IMR-90 (cell line): ENCODE data around the gene ARNT2. TPM values are rescaled to one million over a fixed set of nuclear protein-coding genes. Genes with fewer than 3 reads are reported as not detected.

Source experiments
- ATAC-seq: fragments of 200-7000 bp; cut with Tn5 transposase; 2 replicates; pipeline ENCODE4 v1.9.1; 2020; ENCODE audit warnings: low read depth, mild to moderate bottlenecking, moderate library complexity
- BruUV-seq: library from RNA; stranded (reverse); fragments of 400-500 nt; replicated peaks from 2 replicates; lab custom pipeline; 2021; lab: Mats Ljungman, UMichigan
- CTCF ChIA-PET: fragments of 300-600 bp; formaldehyde crosslinking; extraction: SDS; loops from one replicate; lab custom pipeline; 2021; ENCODE audit warnings: antibody characterized with exemption; lab: Yijun Ruan, JAX
- POLR2A ChIA-PET: fragments of 300-600 bp; sonication (Branson Sonifier 250); formaldehyde crosslinking; loops from one replicate; lab custom pipeline; 2022; ENCODE audit warnings: antibody characterized with exemption; ENCODE audit not compliant: unreplicated experiment; lab: Charles Lee
- DNase-seq: peaks from one replicate; pipeline ENCODE4 v3.0.0; 2013
- H2AFZ ChIP-seq: replicated peaks from 2 replicates; pipeline ENCODE3; 2013; ENCODE audit warnings: low read length, mild to moderate bottlenecking; ENCODE audit not compliant: poor library complexity
- H2AK5ac ChIP-seq: 2 replicates; pipeline ENCODE4 v1.6.1; 2013; ENCODE audit warnings: low read depth, low read length, inconsistent platforms
- H2AK9ac ChIP-seq: replicated peaks from 2 replicates; pipeline ENCODE3; 2013; ENCODE audit warnings: mild to moderate bottlenecking, low read depth, low read length, moderate library complexity; ENCODE audit not compliant: poor library complexity
- H2BK120ac ChIP-seq: 2 replicates; pipeline ENCODE4 v1.6.1; 2013; ENCODE audit warnings: low read depth, low read length, inconsistent platforms
- H2BK15ac ChIP-seq: 3 replicates; pipeline ENCODE4 v1.6.1; 2013; ENCODE audit warnings: low read depth, low read length, inconsistent platforms
- H2BK20ac ChIP-seq: 2 replicates; pipeline ENCODE4 v1.6.1; 2013; ENCODE audit warnings: low read depth, mild to moderate bottlenecking, inconsistent platforms, low read length, moderate library complexity
- H2BK5ac ChIP-seq: 2 replicates; pipeline ENCODE4 v1.6.1; 2013; ENCODE audit warnings: mild to moderate bottlenecking, low read depth, low read length, inconsistent platforms; ENCODE audit not compliant: poor library complexity, severe bottlenecking
- H3K14ac ChIP-seq: replicated peaks from 2 replicates; pipeline ENCODE4 v1.6.1; 2013; ENCODE audit warnings: low read depth, low read length, inconsistent platforms
- H3K18ac ChIP-seq: 2 replicates; pipeline ENCODE4 v1.6.1; 2013; ENCODE audit warnings: low read depth, low read length, control low read depth
- H3K23ac ChIP-seq: 2 replicates; pipeline ENCODE4 v1.6.1; 2013; ENCODE audit warnings: low read depth, low read length, inconsistent platforms
- H3K27ac ChIP-seq: 2 replicates; pipeline ENCODE4 v1.5.1; 2013; ENCODE audit warnings: mild to moderate bottlenecking, control low read depth, low read length; ENCODE audit not compliant: insufficient read depth
- H3K27me3 ChIP-seq: 2 replicates; pipeline ENCODE4 v1.6.1; 2013; ENCODE audit warnings: low read length; ENCODE audit not compliant: control insufficient read depth, insufficient read depth
- H3K36me3 ChIP-seq: 2 replicates; pipeline ENCODE4 v1.6.1; 2013; ENCODE audit warnings: low read length, mixed read lengths; ENCODE audit not compliant: control insufficient read depth, insufficient read depth
- H3K4ac ChIP-seq: 2 replicates; pipeline ENCODE4 v1.6.1; 2013; ENCODE audit warnings: low read depth, low read length, inconsistent platforms
- H3K4me1 ChIP-seq: 2 replicates; pipeline ENCODE4 v1.6.1; 2013; ENCODE audit warnings: low read length, mixed read lengths; ENCODE audit not compliant: control insufficient read depth, insufficient read depth
- H3K4me2 ChIP-seq: 2 replicates; pipeline ENCODE4 v1.6.1; 2013; ENCODE audit warnings: low read depth, mild to moderate bottlenecking, control low read depth, low read length, moderate library complexity
- H3K4me3 ChIP-seq: 2 replicates; pipeline ENCODE4 v1.5.1; 2013; ENCODE audit warnings: low read depth, mild to moderate bottlenecking, control low read depth, low read length, moderate library complexity; ENCODE audit not compliant: insufficient read depth
- H3K56ac ChIP-seq: 2 replicates; pipeline ENCODE4 v1.6.1; 2013; ENCODE audit warnings: low read length, inconsistent platforms; ENCODE audit not compliant: insufficient read depth; ENCODE audit errors: extremely low read depth
- H3K79me1 ChIP-seq, 2 experiments: 2 replicates each; pipeline ENCODE4 v1.6.1; 2013; ENCODE audit warnings: low read length in 2 of 2, inconsistent platforms in 1 of 2, low read depth in 1 of 2
- H3K9ac ChIP-seq: 2 replicates; pipeline ENCODE4 v1.6.1; 2013; ENCODE audit warnings: low read depth, low read length, control low read depth
- H3K9me1 ChIP-seq: 2 replicates; pipeline ENCODE4 v1.6.1; 2013; ENCODE audit warnings: low read length, inconsistent platforms; ENCODE audit not compliant: insufficient read depth
- H3K9me3 ChIP-seq: 2 replicates; pipeline ENCODE4 v1.6.1; 2013; ENCODE audit warnings: low read length; ENCODE audit not compliant: control insufficient read depth, insufficient read depth
- H4K20me1 ChIP-seq: 2 replicates; pipeline ENCODE4 v1.6.1; 2013; ENCODE audit warnings: low read length, inconsistent platforms; ENCODE audit not compliant: insufficient read depth
- H4K5ac ChIP-seq: 2 replicates; pipeline ENCODE4 v1.6.1; 2013; ENCODE audit warnings: mild to moderate bottlenecking, low read depth, low read length, control low read depth
- H4K8ac ChIP-seq, 2 experiments: 2 replicates each; pipeline ENCODE4 v1.6.1; 2013; ENCODE audit warnings: low read depth in 2 of 2, low read length in 2 of 2, control low read depth in 1 of 2, inconsistent platforms in 1 of 2
- H4K91ac ChIP-seq: 2 replicates; pipeline ENCODE4 v1.6.1; 2013; ENCODE audit warnings: low read depth, low read length, inconsistent platforms; ENCODE audit not compliant: insufficient read depth
- BHLHE40 ChIP-seq: fragments of 150-350 bp; IDR thresholded peaks from 2 replicates; pipeline ENCODE4 v1.6.1; 2016; ENCODE audit warnings: mild to moderate bottlenecking, low read depth, low read length
- CEBPB ChIP-seq: IDR thresholded peaks from 2 replicates; pipeline ENCODE4 v1.6.1; 2012; ENCODE audit warnings: low read depth, low read length, improper control_type of control experiment
- CHD1 ChIP-seq: IDR thresholded peaks from 2 replicates; pipeline ENCODE4 v1.6.1; 2012; ENCODE audit warnings: low read depth, low read length, improper control_type of control experiment
- FOS ChIP-seq: fragments of 150-350 bp; IDR thresholded peaks from 2 replicates; pipeline ENCODE4 v1.6.1; 2016; ENCODE audit warnings: low read depth, low read length
- MAFK ChIP-seq: IDR thresholded peaks from 2 replicates; pipeline ENCODE4 v1.6.1; 2012; ENCODE audit warnings: low read depth, low read length, improper control_type of control experiment
- MAZ ChIP-seq: IDR thresholded peaks from 2 replicates; pipeline ENCODE4 v1.6.1; 2012; ENCODE audit warnings: low read depth, mild to moderate bottlenecking, low read length, improper control_type of control experiment, moderate library complexity, borderline replicate concordance
- MXI1 ChIP-seq: IDR thresholded peaks from 2 replicates; pipeline ENCODE4 v1.6.1; 2012; ENCODE audit warnings: low read depth, mild to moderate bottlenecking, low read length, moderate library complexity, borderline replicate concordance
- NFE2L2 ChIP-seq: fragments of 150-350 bp; IDR thresholded peaks from 2 replicates; pipeline ENCODE4 v1.6.1; 2016; ENCODE audit warnings: low read depth, mild to moderate bottlenecking, low read length
- POLR2A ChIP-seq: IDR thresholded peaks from 2 replicates; pipeline ENCODE4 v1.6.1; 2012; ENCODE audit warnings: mild to moderate bottlenecking, low read depth, low read length
- RAD21 ChIP-seq: IDR thresholded peaks from 2 replicates; pipeline ENCODE4 v1.6.1; 2012; ENCODE audit warnings: low read length, improper control_type of control experiment
- RCOR1 ChIP-seq: IDR thresholded peaks from 2 replicates; pipeline ENCODE4 v1.6.1; 2012; ENCODE audit warnings: mild to moderate bottlenecking, low read length, improper control_type of control experiment; ENCODE audit not compliant: insufficient replicate concordance
- RFX5 ChIP-seq: IDR thresholded peaks from 2 replicates; pipeline ENCODE4 v1.8.0; 2012; ENCODE audit warnings: low read depth, mild to moderate bottlenecking, low read length, moderate library complexity
- SMC3 ChIP-seq: fragments of 150-350 bp; IDR thresholded peaks from 2 replicates; pipeline ENCODE4 v1.6.1; 2016; ENCODE audit warnings: low read depth, mild to moderate bottlenecking, antibody characterized with exemption, low read length, moderate library complexity
- WGBS, 2 experiments: methylation state at CpG; one replicate each; pipeline versions ENCODE4 v1.1.5 to v1.1.7; 2013; ENCODE audit warnings: missing lambda C conversion rate in 2 of 2; ENCODE audit not compliant: insufficient read length in 1 of 2; ENCODE audit errors: extremely low coverage in 2 of 2; 5-methylcytosine and 5-hydroxymethylcytosine counted together
- dilution Hi-C: fragments of 300-500 bp; cut with HindIII; formaldehyde crosslinking; loops from one replicate; pipeline ENCODE4 v1.14.3; 2018; ENCODE audit warnings: low sequenced_read_pairs; ENCODE audit not compliant: unreplicated experiment
- in situ Hi-C: fragments of 300-500 bp; cut with MboI; formaldehyde crosslinking; loops from 3 replicates; pipeline ENCODE4 v1.14.3; 2019; ENCODE audit warnings: low sequenced_read_pairs, inconsistent platforms, mixed read lengths
- intact Hi-C: fragments of 100-400 bp; cut with micrococcal nuclease; formaldehyde crosslinking; loops from 2 replicates; pipeline ENCODE4 v1.10.0; 2022
- polyA plus RNA-seq, 3 experiments: library from polyadenylated mRNA; depleted of rRNA; stranded (reverse); fragments of >200 nt; gene quantifications; 2 replicates each; pipeline ENCODE4 v1.2.3, GENCODE V29; 2012; ENCODE audit warnings: low replicate concordance in 1 of 3
- total RNA-seq: library from RNA; depleted of rRNA; stranded (reverse); fragments of >200 nt; gene quantifications from 2 replicates; pipeline ENCODE4 v1.2.3, GENCODE V29; 2012
- TF ChIP-seq, protein P1 (sequence below): fragments of 150-350 bp; IDR thresholded peaks from 2 replicates; pipeline ENCODE4 v1.6.1; 2016; ENCODE audit warnings: low read depth, mild to moderate bottlenecking, low read length, moderate library complexity, borderline replicate concordance
- TF ChIP-seq, protein P2 (sequence below): conservative IDR thresholded peaks from 2 replicates; pipeline ENCODE4 v1.5.1; 2012; ENCODE audit warnings: mild to moderate bottlenecking, low read depth, low read length, improper control_type of control experiment
- TF ChIP-seq, protein P3 (sequence below): fragments of 150-350 bp; IDR thresholded peaks from 2 replicates; pipeline ENCODE4 v1.6.1; 2017; ENCODE audit warnings: mild to moderate bottlenecking, antibody characterized with exemption, low read length, low read depth

Gene ARNT2
- total and polyA plus RNA-seq, 2 of the 4 experiments (the other 2 are of a cell fraction) = 18.2 to 19.0 TPM

DNA sequence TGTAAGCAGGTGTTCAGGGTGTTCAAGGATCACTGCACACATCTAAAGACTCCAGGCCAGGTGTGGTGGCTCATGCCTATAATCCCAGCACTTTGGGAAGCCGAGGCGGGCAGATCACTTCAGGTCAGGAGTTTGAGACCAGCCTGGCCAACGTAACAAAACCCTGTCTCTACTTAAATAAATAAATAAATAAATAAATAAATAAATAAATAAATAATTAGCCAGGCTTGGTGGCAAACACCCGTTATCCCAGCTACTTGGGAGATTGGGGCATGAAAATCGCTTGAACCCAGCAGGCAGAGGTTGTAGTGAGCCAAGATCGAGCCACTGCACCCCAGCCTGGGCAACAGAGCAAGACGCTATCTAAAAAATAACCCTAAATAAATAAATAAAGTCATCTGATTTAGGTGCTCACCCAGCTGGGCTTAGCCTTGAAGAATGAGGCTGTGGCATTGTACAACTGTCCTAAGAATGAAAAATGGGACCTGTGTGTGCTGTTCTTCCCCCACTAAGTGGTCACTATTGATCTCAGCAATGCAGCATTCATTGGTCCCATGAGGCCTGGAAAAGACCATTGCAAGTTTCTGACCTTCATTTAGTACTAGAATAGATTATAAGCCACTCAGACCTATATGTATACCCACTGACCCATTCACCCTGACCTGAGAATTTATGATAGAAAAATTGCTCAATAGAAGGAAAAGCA is 208.1 kb downstream of the ARNT2 start:
- no peak for ATAC-seq
- H3K18ac ChIP-seq = no peak overlapping the region
- dilution Hi-C loops = no loop called here

More for the DNA sequence above, 208.1 kb downstream of the ARNT2 start:
- Histone ChIP-seq H2AK9ac (no peak overlapping the region), H3K4me1 (peaks cover 19% of the 10 kb centered on the region), H3K36me3 (no peaks in the 10 kb centered on the region), H3K27me3 (no peaks in the 10 kb centered on the region), H3K9me1 (peaks cover 8% of the 10 kb centered on the region), H2AFZ (no peak overlapping the region), H3K79me1 (no peaks in the 10 kb centered on the region), H4K8ac (no peak overlapping the region), H3K4me2 (no peak overlapping the region), H3K9ac (no peak overlapping the region), H2BK20ac (no peak overlapping the region), H4K5ac (no peak overlapping the region), H4K20me1 (no peaks in the 10 kb centered on the region), H2BK15ac (no peak overlapping the region), H2BK120ac (no peak overlapping the region), H3K56ac (no peak overlapping the region), H3K9me3 (no peaks in the 10 kb centered on the region), H3K4ac (no peak overlapping the region), H2BK5ac (no peak overlapping the region), H2AK5ac (no peak overlapping the region), H3K14ac (no peak overlapping the region), H3K27ac (no peak overlapping the region), H4K91ac (no peak overlapping the region), H3K4me3 (no peak overlapping the region), H3K23ac (no peak overlapping the region)
- CTCF ChIA-PET = no interaction called here
- in situ Hi-C loops (no loop called here), intact Hi-C loops (no loop called here)
- no CpG with 5 or more reads among the region's 7 CpGs for WGBS, 2 experiments
- POLR2A ChIA-PET = no interaction called here
- TF ChIP-seq RFX5 (no peak), MAZ (no peak), SMC3 (no peak), MXI1 (no peak), BHLHE40 (no peak), FOS (no peak), POLR2A (no peak), CEBPB (no peak), MAFK (no peak), RAD21 (no peak), RCOR1 (no peak), NFE2L2 (no peak), CHD1 (no peak)
- TF ChIP-seq, protein P1, sequence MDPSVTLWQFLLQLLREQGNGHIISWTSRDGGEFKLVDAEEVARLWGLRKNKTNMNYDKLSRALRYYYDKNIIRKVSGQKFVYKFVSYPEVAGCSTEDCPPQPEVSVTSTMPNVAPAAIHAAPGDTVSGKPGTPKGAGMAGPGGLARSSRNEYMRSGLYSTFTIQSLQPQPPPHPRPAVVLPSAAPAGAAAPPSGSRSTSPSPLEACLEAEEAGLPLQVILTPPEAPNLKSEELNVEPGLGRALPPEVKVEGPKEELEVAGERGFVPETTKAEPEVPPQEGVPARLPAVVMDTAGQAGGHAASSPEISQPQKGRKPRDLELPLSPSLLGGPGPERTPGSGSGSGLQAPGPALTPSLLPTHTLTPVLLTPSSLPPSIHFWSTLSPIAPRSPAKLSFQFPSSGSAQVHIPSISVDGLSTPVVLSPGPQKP = no peak
- TF ChIP-seq, protein P2, sequence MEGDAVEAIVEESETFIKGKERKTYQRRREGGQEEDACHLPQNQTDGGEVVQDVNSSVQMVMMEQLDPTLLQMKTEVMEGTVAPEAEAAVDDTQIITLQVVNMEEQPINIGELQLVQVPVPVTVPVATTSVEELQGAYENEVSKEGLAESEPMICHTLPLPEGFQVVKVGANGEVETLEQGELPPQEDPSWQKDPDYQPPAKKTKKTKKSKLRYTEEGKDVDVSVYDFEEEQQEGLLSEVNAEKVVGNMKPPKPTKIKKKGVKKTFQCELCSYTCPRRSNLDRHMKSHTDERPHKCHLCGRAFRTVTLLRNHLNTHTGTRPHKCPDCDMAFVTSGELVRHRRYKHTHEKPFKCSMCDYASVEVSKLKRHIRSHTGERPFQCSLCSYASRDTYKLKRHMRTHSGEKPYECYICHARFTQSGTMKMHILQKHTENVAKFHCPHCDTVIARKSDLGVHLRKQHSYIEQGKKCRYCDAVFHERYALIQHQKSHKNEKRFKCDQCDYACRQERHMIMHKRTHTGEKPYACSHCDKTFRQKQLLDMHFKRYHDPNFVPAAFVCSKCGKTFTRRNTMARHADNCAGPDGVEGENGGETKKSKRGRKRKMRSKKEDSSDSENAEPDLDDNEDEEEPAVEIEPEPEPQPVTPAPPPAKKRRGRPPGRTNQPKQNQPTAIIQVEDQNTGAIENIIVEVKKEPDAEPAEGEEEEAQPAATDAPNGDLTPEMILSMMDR = no peak
- TF ChIP-seq, protein P3, sequence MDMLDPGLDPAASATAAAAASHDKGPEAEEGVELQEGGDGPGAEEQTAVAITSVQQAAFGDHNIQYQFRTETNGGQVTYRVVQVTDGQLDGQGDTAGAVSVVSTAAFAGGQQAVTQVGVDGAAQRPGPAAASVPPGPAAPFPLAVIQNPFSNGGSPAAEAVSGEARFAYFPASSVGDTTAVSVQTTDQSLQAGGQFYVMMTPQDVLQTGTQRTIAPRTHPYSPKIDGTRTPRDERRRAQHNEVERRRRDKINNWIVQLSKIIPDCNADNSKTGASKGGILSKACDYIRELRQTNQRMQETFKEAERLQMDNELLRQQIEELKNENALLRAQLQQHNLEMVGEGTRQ = no peak
- DNase-seq = no peak
- BruUV-seq = no TSS peak
